HG02970 (cell line): ENCODE measurements around the gene MEIS1.

Source experiments
- ATAC-seq: cut with Tn5 transposase; IDR thresholded peaks from one replicate; pipeline ENCODE4 v1.9.1; 2021; ENCODE audit warnings: mild to moderate bottlenecking, moderate library complexity, moderate number of reproducible peaks; ENCODE audit not compliant: unreplicated experiment, low FRiP score

The MEIS1 gene

GRCh38 chr2:66497431-66498288, 62.7 kb downstream of the MEIS1 start:
- ATAC-seq = no peak

GRCh38 chr2:66498289-66498975, 63.5 kb downstream of the MEIS1 start:
- ATAC-seq = no peak

GRCh38 chr2:66501267-66501666, 66.3 kb downstream of the MEIS1 start:
- no peak for ATAC-seq

- no peak for ATAC-seq
These were observed 71.3 kb downstream of the MEIS1 start for GRCh38 chr2:66506265-66506664.

- ATAC-seq = no peak
These were observed 72.8 kb downstream of the MEIS1 start for GRCh38 chr2:66507673-66508201.

- ATAC-seq = no peak
These were observed 73.7 kb downstream of the MEIS1 start for GRCh38 chr2:66508484-66509071.

- no peak for ATAC-seq
These were observed 74.4 kb downstream of the MEIS1 start for GRCh38 chr2:66509326-66509811.

- no peak for ATAC-seq
These were observed 77.7 kb downstream of the MEIS1 start for GRCh38 chr2:66512626-66513025.

- ATAC-seq = no peak
These were observed 80.8 kb downstream of the MEIS1 start for GRCh38 chr2:66515743-66516142.

GRCh38 chr2:66516499-66516898, 81.6 kb downstream of the MEIS1 start:
- ATAC-seq = no peak

GRCh38 chr2:66517772-66518171, 82.8 kb downstream of the MEIS1 start:
- ATAC-seq = no peak

- no peak for ATAC-seq
These were observed 84.4 kb downstream of the MEIS1 start for GRCh38 chr2:66519264-66519843.

GRCh38 chr2:66521291-66521922, 86.5 kb downstream of the MEIS1 start:
- no peak for ATAC-seq

- no peak for ATAC-seq
These were observed 87.9 kb downstream of the MEIS1 start for GRCh38 chr2:66522611-66523376.

- ATAC-seq = no peak
These were observed 88.5 kb downstream of the MEIS1 start for GRCh38 chr2:66523377-66523969.

GRCh38 chr2:66523990-66524389, 89.1 kb downstream of the MEIS1 start:
- no peak for ATAC-seq

GRCh38 chr2:66525606-66526005, 90.7 kb downstream of the MEIS1 start:
- ATAC-seq = no peak

GRCh38 chr2:66526180-66526579, 91.3 kb downstream of the MEIS1 start:
- no peak for ATAC-seq
